Lower leg skin (tissue), 4 donors: ENCODE measurements around the gene GPR26. TPM values are rescaled to one million over a fixed set of nuclear protein-coding genes. Genes with fewer than 3 reads are reported as not detected.

Experiments
- DNase-seq, 2 donors: peaks; one replicate each; pipeline ENCODE4 v3.0.0-alpha.2; 2019; ENCODE audit warnings: low spot score in 2 of 2
- H3K4me3 ChIP-seq: fragments of 200-600 bp; sonication (generic); 2 replicates; pipeline ENCODE4 v1.5.1; 2017; ENCODE audit warnings: mild to moderate bottlenecking, low read depth; ENCODE audit not compliant: poor library complexity, severe bottlenecking
- POLR2A ChIP-seq, 2 donors: fragments of 450-650 bp; IDR thresholded peaks; one replicate each; pipeline ENCODE4 v1.6.1; 2016 to 2017; ENCODE audit warnings: antibody characterized with exemption in 2 of 2, mild to moderate bottlenecking in 1 of 2, moderate library complexity in 1 of 2
- WGBS, 2 donors: methylation state at CpG; one replicate each; pipeline ENCODE4 v1.1.5; 2018; 5-methylcytosine and 5-hydroxymethylcytosine counted together
- intact Hi-C: fragments of 100-400 bp; cut with DNase I; formaldehyde crosslinking; loops from one replicate; pipeline ENCODE4 v1.15.0; 2023; ENCODE audit warnings: low total_unique reads
- total RNA-seq, 4 donors: library from RNA; depleted of rRNA; stranded (reverse); fragments of >200 nt; gene quantifications; one replicate each; pipeline ENCODE4 v1.1.0, GENCODE V29; 2016
- TF ChIP-seq, protein P1 (sequence below), 3 donors: fragments of 450-650 bp; IDR thresholded peaks; one replicate each; pipeline ENCODE4 v1.5.1; 2016; ENCODE audit warnings: antibody characterized with exemption in 3 of 3, mild to moderate bottlenecking in 3 of 3, moderate library complexity in 2 of 3

The GPR26 gene
- total RNA-seq, 4 donors from 2014 or later, result not detected

DNA sequence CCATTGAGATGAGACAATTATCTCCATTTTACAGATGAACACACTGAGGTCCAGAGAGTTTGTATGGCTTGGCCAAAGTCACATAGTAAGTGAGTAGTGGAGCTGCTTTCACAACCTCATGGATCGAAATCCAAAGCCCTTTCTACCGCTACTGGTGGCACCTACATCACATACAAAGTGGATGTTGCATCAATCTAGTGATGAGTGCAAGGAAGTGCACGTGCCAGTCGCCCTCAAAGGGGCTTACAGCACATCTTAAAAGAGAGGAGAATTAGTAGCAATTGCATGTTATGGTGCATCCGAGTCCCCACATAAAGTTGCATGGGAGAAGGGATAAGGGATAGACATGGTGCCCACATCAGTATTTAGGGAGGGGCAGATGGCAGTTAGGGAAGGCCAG is 31.0 kb upstream of the GPR26 start:
- H3K4me3 ChIP-seq, result no peak overlapping the region
- 75 to 82% methylated on average over 5 of the region's 5 CpGs for WGBS, 2 donors
- peak in 1 of 2 donors; percentile 65 for DNase-seq
- no peak for TF ChIP-seq POLR2A (IDR thresholded peaks at IDR 0.05)
- intact Hi-C loops, result no loop called here

DNA sequence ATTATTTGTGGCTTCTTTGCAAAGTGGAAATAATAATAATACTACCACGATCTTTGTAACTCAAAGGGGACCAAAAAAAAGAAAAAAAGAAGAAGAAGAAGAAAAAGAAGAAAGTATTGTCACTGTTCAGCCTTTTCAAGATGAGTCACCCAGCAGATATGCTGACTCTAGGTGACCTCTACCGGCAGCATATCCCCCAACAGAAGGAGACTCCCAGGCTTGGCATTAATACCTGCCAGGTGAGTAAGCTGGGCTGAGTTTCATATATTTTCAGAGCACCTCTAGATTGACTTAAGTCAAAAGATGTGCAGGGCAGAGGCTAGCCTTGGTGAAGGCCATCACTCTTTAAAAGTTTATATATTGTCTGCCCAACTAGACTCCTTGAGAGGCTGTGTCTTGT is 30.4 kb upstream of the GPR26 start:
- 25% methylated on average over 2 of the region's 2 CpGs for WGBS, 2 donors
- peak in 1 of 2 donors; percentile 5 for DNase-seq
- intact Hi-C loops, result no loop called here
- no peak overlapping the region for H3K4me3 ChIP-seq
- no peak for TF ChIP-seq POLR2A (IDR thresholded peaks at IDR 0.05)
- TF ChIP-seq, protein P1, sequence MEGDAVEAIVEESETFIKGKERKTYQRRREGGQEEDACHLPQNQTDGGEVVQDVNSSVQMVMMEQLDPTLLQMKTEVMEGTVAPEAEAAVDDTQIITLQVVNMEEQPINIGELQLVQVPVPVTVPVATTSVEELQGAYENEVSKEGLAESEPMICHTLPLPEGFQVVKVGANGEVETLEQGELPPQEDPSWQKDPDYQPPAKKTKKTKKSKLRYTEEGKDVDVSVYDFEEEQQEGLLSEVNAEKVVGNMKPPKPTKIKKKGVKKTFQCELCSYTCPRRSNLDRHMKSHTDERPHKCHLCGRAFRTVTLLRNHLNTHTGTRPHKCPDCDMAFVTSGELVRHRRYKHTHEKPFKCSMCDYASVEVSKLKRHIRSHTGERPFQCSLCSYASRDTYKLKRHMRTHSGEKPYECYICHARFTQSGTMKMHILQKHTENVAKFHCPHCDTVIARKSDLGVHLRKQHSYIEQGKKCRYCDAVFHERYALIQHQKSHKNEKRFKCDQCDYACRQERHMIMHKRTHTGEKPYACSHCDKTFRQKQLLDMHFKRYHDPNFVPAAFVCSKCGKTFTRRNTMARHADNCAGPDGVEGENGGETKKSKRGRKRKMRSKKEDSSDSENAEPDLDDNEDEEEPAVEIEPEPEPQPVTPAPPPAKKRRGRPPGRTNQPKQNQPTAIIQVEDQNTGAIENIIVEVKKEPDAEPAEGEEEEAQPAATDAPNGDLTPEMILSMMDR (IDR thresholded peaks at IDR 0.05), result no peak

DNA sequence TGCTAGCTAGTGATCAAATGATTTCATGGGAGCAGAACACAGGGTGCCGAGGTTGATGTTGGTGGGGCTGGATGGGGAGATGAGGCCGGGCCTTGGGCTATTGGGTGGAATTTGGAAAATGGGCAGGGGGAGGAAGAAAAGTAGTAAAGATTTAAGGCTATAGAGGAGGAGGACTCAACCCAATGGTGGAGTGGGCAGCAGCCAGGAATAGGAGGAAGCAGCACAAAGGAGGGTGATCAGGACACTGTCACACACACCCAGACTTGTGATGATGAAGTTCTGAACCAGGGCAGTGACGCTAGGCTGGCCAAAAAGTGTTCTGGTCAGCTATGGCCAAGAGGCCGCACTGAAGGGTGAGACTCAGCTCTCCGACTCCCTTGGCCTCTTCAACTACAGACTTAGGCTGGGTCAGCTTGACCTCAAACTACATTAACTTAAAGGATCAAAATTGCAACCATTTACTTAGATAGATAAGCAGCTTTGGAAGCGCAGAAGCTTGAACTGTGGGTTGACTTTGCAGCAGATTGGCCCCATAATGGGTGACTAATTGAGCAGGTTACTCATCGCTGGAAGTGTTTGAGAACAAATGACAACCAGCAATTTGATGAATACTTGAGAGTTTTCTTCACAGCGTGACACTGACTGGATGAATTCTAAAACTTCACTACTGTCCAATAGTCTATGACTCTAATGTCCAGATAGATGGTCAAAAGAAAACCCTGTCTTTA is 29.4 kb upstream of the GPR26 start:
- intact Hi-C loops, result no loop called here
- H3K4me3 ChIP-seq, result no peak overlapping the region
- TF ChIP-seq, protein P1 (IDR thresholded peaks at IDR 0.05), result no peak
- TF ChIP-seq POLR2A (IDR thresholded peaks at IDR 0.05), result no peak
- WGBS, 2 donors, result 81 to 87% methylated on average over 8 of the region's 8 CpGs
- DNase-seq, result peak in 1 of 2 donors; percentile 46

DNA sequence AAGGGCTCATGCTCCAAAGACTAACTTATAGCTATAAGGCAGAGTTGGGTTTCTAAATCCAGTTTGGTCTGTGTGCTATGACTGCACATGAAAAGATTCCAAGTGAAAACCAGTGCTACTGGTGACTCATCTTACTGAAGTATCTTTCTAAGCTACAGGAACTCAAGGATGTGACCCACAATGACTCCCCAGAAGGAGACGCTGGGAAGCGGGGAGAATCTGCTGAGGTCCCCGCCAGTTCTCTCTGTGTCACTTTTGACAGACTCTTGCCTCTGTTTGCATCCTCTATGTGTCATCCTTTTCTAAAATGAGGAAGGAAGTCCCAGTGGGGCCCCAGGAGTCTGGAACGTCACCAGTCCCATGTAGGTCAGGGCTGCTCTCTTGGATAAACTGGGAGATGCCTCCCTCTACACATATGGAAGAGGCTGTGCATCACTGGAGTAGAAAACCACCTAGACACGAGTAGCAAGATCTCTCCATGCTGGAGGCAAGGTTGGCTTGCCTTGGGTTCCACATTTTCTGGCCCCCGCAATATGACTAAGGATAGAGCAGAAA is 28.8 kb upstream of the GPR26 start:
- 66 to 69% methylated on average over 6 of the region's 6 CpGs for WGBS, 2 donors
- intact Hi-C loops, result no loop called here
- TF ChIP-seq POLR2A (IDR thresholded peaks at IDR 0.05), result no peak
- TF ChIP-seq, protein P1 (IDR thresholded peaks at IDR 0.05), result no peak

GRCh38 chr10:123639131-123639530 is 27.0 kb upstream of the GPR26 start:
- WGBS, 2 donors, result 84 to 93% methylated on average over 3 of the region's 3 CpGs
- TF ChIP-seq, protein P1 (IDR thresholded peaks at IDR 0.05), result no peak
- TF ChIP-seq POLR2A (IDR thresholded peaks at IDR 0.05), result no peak
- H3K4me3 ChIP-seq, result no peak overlapping the region
- intact Hi-C loops, result no loop called here
- DNase-seq, result peak in 1 of 2 donors; percentile 39

More for the DNA sequence above, 28.8 kb upstream of the GPR26 start:
- peak in 1 of 2 donors; percentile 56 for DNase-seq
- H3K4me3 ChIP-seq, result no peak overlapping the region

- H3K4me3 ChIP-seq, result no peak overlapping the region
- 49 to 57% methylated on average over 3 of the region's 3 CpGs for WGBS, 2 donors
- TF ChIP-seq, protein P1 (IDR thresholded peaks at IDR 0.05), result no peak
- no peak for TF ChIP-seq POLR2A (IDR thresholded peaks at IDR 0.05)
- peak in 1 of 2 donors; percentile 40 for DNase-seq
- intact Hi-C loops, result no loop called here
Observed at GRCh38 chr10:123640016-123640535, 26.1 kb upstream of the GPR26 start.
